Stimulated activated CD4-positive, alpha-beta T cell treated with anti-CD3 and anti-CD28 coated beads, Interleukin-2, amount 100 ng/mL, for 24 hours (primary cell): ENCODE results near the gene PADI4.
"Not testable (repeated sequence)": the region's sequence is repeated elsewhere in the genome, so short reads cannot be mapped to it uniquely, and the experiment has no call there.

Experiments used
- DNase-seq, 2 donors: peaks; one replicate each; pipeline ENCODE4 v3.0.0-alpha.2; 2020

PADI4 gene

DNA sequence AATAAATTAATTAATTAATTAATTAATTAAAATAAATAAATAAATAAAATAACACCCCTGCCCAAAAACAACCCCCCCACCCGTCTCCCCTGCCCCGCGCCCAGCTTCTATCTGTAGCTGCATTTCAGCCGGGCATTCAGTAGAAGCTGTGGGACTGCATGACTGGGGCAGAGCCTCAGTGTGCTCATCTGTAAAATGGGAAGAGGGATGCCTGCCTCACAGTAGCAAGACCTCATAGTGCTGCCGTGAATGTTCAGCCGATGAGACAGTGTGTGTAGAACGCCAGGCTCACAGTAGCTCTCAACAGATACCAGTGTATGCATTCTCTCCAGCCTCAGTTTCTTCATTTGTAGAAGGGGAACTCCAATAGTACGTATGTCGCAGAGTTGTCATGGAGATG is 8.7 kb downstream of the PADI4 start:
- no peak for DNase-seq

- DNase-seq: no peak
Observed at GRCh38 chr1:17318262-17318661, 10.3 kb downstream of the PADI4 start.

DNA sequence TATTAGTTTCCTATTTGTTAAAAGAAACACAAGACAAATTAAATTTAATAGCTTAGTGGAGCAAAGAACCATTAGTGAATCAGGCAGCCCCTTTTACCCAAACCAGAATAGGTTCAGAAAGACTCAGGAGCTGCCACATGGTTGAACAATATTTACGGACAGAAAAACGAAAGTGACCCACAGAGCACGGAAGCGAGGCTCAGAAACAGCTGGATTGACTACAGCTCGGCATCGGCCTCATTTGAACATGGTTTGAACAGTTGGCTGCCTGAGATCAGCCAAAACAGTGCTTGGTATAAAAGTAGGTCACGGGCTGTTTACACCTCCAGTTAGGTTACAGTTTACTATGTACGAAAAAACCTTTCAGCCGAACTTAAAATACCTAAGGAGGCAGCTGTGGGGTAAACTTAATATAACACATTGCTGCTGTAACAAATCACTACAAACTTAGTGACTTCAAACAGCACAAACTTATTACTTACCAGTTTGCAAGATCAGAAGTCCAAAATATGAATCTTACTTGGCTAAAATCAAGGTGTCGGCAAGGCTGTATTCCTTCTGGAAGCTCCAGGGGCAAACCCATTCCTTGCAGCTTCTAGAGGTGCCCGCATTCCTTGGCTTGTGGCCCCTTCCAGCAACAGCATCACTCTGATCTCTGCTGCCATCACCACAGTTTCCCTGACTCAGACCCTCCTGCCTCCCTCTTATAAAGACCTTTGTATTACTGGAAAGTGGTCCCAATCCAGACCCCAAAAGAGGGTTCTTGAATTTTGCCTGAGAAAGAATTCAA is 11.8 kb downstream of the PADI4 start:
- DNase-seq: no peak

DNA sequence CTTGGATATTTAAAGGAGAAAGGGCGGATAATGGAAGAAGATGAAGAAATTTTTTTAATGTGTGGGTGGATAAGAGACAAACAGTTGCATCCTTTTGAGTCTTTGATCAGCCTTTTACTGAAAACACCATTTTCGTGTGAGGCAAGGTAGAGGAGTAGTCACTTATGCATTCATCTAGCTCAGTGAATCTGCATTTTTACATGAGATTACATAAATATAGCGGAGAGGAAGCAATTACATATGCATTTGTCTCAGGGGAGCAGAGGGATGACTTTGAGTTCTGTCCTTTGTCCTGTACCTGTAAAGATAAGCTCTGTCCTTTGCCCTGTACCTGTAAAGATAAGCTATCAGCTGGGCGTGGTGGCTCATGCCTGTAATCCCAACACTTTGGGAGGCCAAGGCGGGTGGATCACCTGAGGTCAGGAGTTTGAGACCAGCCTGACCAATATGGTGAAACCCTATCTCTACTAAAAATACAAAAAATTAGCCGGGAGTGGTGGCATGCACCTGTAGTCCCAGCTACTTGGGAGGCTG is 13.9 kb downstream of the PADI4 start:
- not testable (repeated sequence) for DNase-seq

- no peak for DNase-seq
Observed at GRCh38 chr1:17328855-17329254, 20.9 kb downstream of the PADI4 start.

DNA sequence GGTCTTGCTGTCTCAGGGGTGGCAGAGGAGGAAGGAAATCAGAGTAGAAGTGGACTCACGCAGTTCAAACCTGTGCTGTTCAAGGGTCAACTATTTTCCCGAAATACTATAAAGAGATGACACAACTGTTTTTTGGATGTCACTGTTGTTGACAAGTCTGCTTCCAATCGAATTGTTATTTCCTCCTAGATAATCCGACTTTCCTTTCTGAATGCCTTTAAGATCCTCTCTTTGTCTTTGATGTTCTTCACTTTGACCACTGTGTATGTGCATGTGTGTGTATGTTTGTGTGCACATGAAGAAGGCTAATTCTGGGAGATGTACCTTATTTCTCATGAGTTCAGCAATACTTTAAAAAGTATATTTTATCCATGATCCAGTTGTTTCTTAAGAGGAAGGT is 21.6 kb downstream of the PADI4 start:
- no peak for DNase-seq

- no peak for DNase-seq
Observed at GRCh38 chr1:17330856-17331255, 22.9 kb downstream of the PADI4 start.

- no peak for DNase-seq
Observed at GRCh38 chr1:17333081-17333480, 25.1 kb downstream of the PADI4 start.

GRCh38 chr1:17335821-17336710 is 28.1 kb downstream of the PADI4 start:
- DNase-seq: peak; percentile 78 to 83

DNA sequence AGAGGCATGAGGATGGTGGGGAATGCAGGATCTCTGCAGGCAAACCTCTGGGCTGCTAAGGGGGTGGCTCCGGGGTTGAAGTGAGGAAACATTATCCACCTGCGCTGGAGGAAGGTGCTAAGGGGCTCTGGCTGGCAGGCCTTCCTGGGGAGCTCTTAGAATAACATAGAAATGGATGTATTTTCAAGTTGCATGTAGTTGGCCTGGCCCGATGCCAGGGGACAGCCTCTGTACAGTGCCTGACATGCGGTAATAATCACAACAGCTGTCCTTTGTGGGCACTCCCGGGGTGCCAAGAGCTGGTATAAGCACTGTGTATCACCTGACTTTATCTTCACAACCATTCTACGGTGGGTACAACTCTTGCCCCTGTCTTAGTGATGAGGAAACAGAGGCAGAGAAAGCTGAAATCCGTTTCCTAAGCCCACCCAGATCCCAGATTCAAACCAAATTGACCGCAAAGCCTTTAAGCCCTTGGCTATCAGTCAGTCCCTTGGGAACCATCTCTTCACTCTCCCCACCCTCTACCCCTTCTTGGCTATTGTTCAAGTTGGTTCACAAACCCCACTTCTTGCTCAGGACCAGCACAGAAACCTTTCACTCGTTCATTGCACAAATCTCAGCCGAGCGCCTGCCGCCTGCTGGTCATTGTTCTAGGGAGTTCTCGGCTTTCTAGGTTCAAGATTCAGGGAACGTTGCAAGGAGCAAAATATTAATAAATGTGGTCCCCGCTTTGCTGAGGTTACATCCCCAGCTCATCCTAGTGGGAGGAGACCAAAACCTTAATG is 30.9 kb downstream of the PADI4 start:
- DNase-seq: no peak

- no peak for DNase-seq
Observed at GRCh38 chr1:17339521-17339920, 31.5 kb downstream of the PADI4 start.

DNA sequence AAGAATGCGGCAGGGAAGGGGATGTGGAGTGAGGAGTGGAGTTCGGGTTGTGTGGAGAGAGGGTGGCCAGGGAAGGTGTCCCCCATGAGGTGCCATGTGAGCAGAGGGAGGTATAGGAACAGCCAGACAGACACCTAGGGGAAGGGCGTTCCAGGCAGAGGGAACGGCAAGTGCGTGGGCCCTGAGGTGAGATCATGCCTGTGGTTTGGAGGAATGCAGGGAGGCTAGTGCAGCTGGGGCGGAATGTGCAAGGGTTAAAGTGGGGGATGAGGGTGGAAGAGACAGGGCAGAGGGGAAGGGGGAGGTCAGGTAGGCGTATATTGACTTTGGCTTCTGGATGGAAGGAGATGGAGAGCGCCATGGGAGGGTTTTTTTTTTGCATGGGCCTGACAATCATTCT is 32.4 kb downstream of the PADI4 start:
- DNase-seq: no peak

DNA sequence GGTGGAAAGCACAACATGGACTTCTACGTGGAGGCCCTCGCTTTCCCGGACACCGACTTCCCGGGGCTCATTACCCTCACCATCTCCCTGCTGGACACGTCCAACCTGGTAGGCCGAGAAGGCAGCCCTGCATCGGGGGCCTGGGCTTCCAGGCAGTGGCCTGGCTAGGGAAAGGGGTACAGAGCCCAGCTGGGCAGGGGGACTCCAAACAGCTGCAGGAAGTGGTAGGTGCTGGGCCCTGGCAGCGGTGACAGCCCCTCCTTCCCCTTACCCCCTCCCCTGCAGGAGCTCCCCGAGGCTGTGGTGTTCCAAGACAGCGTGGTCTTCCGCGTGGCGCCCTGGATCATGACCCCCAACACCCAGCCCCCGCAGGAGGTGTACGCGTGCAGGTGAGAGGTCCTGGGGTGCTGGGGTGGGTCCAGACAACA is 34.0 kb downstream of the PADI4 start:
- DNase-seq: no peak

- DNase-seq: not testable (repeated sequence)
Observed at GRCh38 chr1:17345506-17345905, 37.5 kb downstream of the PADI4 start.

DNA sequence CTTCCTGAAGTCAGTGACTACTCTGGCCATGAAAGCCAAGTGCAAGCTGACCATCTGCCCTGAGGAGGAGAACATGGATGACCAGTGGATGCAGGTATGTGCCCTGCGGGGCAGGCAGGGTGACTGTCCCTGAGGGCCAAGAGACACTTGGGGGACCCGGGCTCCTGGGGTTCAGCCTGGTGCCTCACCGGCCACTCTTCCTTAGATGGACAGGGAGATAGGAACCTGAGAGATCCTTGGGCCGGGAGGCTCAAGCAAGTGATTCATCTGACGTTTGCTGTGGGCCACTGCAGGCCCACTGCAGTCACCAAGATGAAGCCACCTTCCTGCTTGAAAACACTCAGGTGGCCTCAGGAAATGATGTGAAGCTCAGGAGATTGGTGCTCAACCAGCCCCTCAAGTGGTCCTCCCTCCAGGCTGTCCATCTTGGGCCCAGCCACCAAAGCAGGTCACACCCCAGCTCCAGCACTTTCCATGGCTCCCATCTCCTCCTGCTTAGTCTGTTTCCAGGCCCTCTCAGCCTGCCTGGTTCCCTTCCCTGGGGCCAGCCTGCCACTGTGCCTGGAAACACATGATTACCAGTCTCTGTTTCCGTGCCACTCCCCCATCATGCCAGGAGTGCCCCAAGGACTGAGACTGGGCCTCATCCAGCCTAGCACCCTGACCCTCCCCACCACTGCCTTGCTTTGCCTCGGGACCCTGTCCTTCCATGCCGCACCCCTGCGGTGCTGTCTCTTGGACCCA is 38.2 kb downstream of the PADI4 start:
- no peak for DNase-seq

DNA sequence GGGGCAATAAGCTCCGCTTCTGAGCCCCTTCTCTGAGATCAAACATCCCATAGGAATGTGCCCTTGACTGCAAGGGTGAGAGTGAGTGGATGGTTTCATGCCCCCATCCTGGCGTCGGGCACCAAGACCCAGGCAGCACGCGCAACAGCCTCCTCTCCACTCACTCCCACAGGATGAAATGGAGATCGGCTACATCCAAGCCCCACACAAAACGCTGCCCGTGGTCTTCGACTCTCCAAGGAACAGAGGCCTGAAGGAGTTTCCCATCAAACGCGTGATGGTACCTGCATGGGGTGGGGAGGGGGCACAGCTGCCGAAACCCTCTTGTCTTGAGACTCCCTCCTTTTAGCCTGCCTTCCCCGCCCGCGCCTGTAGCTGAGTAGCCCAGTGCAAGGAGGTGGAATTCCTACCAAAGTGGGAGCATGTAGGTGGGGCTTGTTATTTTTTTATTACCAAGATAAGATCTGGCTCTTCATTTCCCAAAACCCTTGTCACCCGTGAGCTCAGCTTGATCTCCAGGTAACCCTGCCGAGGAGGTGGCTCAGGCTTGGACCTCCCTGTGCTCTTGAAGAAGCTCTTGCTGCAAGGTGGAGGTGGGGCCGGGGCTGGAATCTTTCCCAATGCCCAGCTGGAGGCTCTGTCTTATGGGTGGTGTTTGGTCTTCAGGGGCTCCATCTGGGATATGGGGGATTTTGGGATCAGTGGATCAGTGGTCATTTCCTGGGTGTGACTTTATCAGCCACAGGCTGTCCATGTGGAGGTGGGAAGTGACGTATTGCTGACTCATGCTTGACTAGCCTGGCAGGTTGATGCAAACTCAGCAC is 40.0 kb downstream of the PADI4 start:
- no peak for DNase-seq

GRCh38 chr1:17348593-17349234 is 40.7 kb downstream of the PADI4 start:
- no peak for DNase-seq

DNA sequence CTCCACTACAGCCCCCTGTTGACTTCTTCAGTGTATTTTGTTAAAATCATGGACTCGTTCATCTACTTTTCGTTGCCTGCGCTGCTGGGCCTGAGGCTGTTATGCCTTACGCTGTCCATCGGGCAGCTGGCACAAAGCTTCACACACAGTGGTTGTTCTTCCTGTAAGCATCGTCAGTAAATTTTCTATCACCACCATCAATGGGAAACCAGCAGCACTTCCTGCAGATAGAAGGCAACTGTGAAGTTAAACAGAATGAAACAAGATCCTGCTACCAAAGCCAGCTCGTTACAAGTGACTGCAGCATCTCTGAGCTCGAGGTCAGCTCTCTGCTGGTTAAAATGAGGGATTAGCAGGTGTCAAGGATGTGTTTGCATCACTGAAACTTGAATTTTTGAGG is 42.1 kb downstream of the PADI4 start:
- DNase-seq: no peak

- DNase-seq: no peak
Observed at GRCh38 chr1:17350928-17351446, 43.0 kb downstream of the PADI4 start.

DNA sequence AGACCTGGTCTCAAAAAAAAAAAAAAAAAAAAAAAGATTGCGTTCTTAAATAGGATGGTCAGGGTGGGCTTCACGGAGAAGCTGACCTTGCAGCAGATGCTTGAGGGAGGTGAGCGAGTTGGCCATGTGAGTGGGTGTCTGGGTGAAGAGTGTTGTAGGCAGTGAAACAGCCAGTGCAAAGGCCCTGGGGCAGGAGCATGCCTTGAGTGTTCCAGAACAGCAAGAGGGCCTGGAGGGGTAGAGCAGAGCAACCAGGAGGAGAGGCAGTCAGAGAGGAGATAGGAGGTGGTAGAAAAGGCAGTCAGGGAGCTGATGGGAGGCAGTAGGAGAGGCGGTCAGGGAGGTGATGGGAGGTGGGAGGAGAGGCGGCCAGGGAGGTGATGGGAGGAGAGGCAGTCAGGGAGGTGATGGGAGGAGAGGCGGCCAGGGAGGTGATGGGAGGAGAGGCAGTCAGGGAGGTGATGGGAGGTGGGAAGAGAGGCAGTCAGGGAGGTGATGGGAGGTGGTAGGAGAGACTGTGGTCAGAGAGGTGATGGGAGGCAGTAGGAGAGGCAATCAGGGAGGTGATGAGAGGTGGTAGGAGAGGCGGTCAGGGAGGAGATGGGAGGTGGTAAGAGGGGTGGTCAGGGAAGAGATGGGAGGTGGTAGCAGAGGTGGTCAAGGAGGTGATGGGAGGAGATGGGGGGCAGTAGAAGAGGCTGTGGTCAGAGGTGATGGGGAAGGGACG is 43.8 kb downstream of the PADI4 start:
- no peak for DNase-seq
